K562 (cell line): ENCODE data around the gene SERPINB5. TPM values are rescaled to one million over a fixed set of nuclear protein-coding genes. Genes with fewer than 3 reads are reported as not detected.

Source experiments
- ATAC-seq: fragments of 200-7000 bp; cut with Tn5 transposase; 3 replicates; pipeline ENCODE4 v1.9.1; 2020; ENCODE audit warnings: moderate library complexity
- BruUV-seq: library from RNA; stranded (reverse); fragments of 400-500 nt; replicated peaks from 2 replicates; lab custom pipeline; 2021; lab: Mats Ljungman, UMichigan
- CTCF ChIA-PET: fragments of 300-600 bp; formaldehyde crosslinking; extraction: SDS; loops from one replicate; lab custom pipeline; 2021; ENCODE audit warnings: low intra/inter-chr PET ratio; lab: Yijun Ruan, JAX
- POLR2A ChIA-PET: fragments of 300-600, 350-650 bp; sonication (Branson Sonifier 250); formaldehyde crosslinking; extraction: SDS; loops from one replicate; lab custom pipeline; 2021; ENCODE audit warnings: antibody characterized with exemption, inconsistent platforms; lab: Yijun Ruan, JAX
- DNase-seq, 4 experiments: peaks; one replicate each; pipeline versions ENCODE4 v3.0.0 to v3.0.0-alpha.2; 2011 to 2018; ENCODE audit warnings: low spot score in 3 of 4, mixed read lengths in 3 of 4; ENCODE audit errors: extremely low read depth in 1 of 4
- FAIRE-seq: peaks from 2 replicates; lab custom pipeline; 2011; peaks lifted over from hg19 to GRCh38; lab: Jason Lieb, UNC
- H2AFZ ChIP-seq: 2 replicates; pipeline ENCODE4 v1.6.0; 2011; ENCODE audit warnings: low read depth, low read length, control low read depth, inconsistent platforms
- H3K27ac ChIP-seq: fragments of 200-600 bp; 3 replicates; pipeline ENCODE4 v1.8.0; 2011; ENCODE audit warnings: low read depth, mild to moderate bottlenecking, control low read depth, inconsistent platforms, low read length, moderate library complexity, mixed read lengths; ENCODE audit errors: extremely low read depth
- H3K27me3 ChIP-seq, 2 experiments: fragments of 300-600 bp in 1 of 2; 2 replicates in 1 of 2; 3 replicates in 1 of 2; pipeline versions ENCODE4 v1.6.0 to v1.8.0; 2011; ENCODE audit warnings: inconsistent platforms in 2 of 2, low read length in 2 of 2, mild to moderate bottlenecking in 1 of 2, mixed read lengths in 1 of 2, moderate library complexity in 1 of 2; ENCODE audit not compliant: control insufficient read depth in 2 of 2, insufficient read depth in 2 of 2
- H3K36me3 ChIP-seq: fragments of 300-600 bp; 3 replicates; pipeline ENCODE4 v1.8.0; 2011; ENCODE audit warnings: mild to moderate bottlenecking, low read length, inconsistent platforms; ENCODE audit not compliant: control insufficient read depth, insufficient read depth
- H3K4me1 ChIP-seq, 2 experiments: fragments of 200-600 bp in 1 of 2; replicated peaks in 1 of 2; 2 replicates in 1 of 2; 3 replicates in 1 of 2; pipeline versions ENCODE4 v1.5.1 to v1.8.0; 2011; ENCODE audit warnings: inconsistent platforms in 2 of 2, low read length in 2 of 2, mild to moderate bottlenecking in 1 of 2, mixed read lengths in 1 of 2, moderate library complexity in 1 of 2; ENCODE audit not compliant: control insufficient read depth in 2 of 2, insufficient read depth in 2 of 2
- H3K4me2 ChIP-seq: 2 replicates; pipeline ENCODE4 v1.6.1; 2011; ENCODE audit warnings: low read length, control low read depth, inconsistent platforms, mixed read lengths; ENCODE audit not compliant: insufficient read depth
- H3K4me3 ChIP-seq: fragments of 200-600 bp; sonication (generic), shearing (Covaris generic); 2 replicates; pipeline ENCODE4 v1.5.1; 2016; ENCODE audit warnings: control low read depth, inconsistent platforms
- H3K79me2 ChIP-seq: fragments of 200-600 bp; 3 replicates; pipeline ENCODE4 v1.8.0; 2011; ENCODE audit warnings: low read length, inconsistent platforms; ENCODE audit not compliant: control insufficient read depth, insufficient read depth
- H3K9ac ChIP-seq, 2 experiments: 2 replicates each; pipeline versions ENCODE4 v1.6.0 to v1.6.1; 2011; ENCODE audit warnings: low read depth in 2 of 2, low read length in 2 of 2, control low read depth in 1 of 2, inconsistent platforms in 1 of 2, mild to moderate bottlenecking in 1 of 2, mixed read lengths in 1 of 2; ENCODE audit not compliant: insufficient read depth in 1 of 2
- H3K9me1 ChIP-seq: one replicate; pipeline ENCODE4 v1.6.0; 2011; ENCODE audit warnings: inconsistent platforms, mild to moderate bottlenecking, low read length, moderate library complexity; ENCODE audit not compliant: control insufficient read depth, insufficient read depth
- H3K9me3 ChIP-seq: replicated peaks from 2 replicates; pipeline ENCODE4 v1.5.1; 2011; ENCODE audit warnings: low read depth, low read length, inconsistent platforms; ENCODE audit not compliant: control insufficient read depth, insufficient read depth
- H4K20me1 ChIP-seq: replicated peaks from 2 replicates; pipeline ENCODE4 v1.6.1; 2011; ENCODE audit warnings: low read length, inconsistent platforms, mixed read lengths; ENCODE audit not compliant: control insufficient read depth, insufficient read depth
- BCL6 ChIP-seq: fragments of 250-450 bp; sonication (Bioruptor Pico); IDR thresholded peaks from 2 replicates; pipeline ENCODE4 v1.4.0; 2020
- C11orf30 ChIP-seq: fragments of 450-650 bp; IDR thresholded peaks from 2 replicates; pipeline ENCODE4 v1.6.1; 2016; ENCODE audit warnings: low read depth, mild to moderate bottlenecking
- CBFB ChIP-seq: sonication (generic); formaldehyde crosslinking; IDR thresholded peaks from 2 replicates; pipeline ENCODE4 v1.4.0; 2020; ENCODE audit warnings: mild to moderate bottlenecking, missing genetic modification reagents
- HDAC1 ChIP-seq, 2 experiments: fragments of 450-650 bp; IDR thresholded peaks; 2 replicates each; pipeline ENCODE4 v1.6.1; 2016 to 2017; ENCODE audit warnings: inconsistent platforms in 1 of 2, mild to moderate bottlenecking in 1 of 2, moderate library complexity in 1 of 2
- KLF16 ChIP-seq: IDR thresholded peaks from 2 replicates; pipeline ENCODE4 v1.6.1; 2016; ENCODE audit warnings: antibody characterized with exemption
- MAFF ChIP-seq: IDR thresholded peaks from 2 replicates; pipeline ENCODE4 v1.6.1; 2012; ENCODE audit warnings: low read length, improper control_type of control experiment
- MAFG ChIP-seq: fragments of 450-650 bp; conservative IDR thresholded peaks from 2 replicates; pipeline ENCODE4 v1.6.1; 2016; ENCODE audit warnings: missing genetic modification characterization, missing compliant biosample characterization
- MAFK ChIP-seq: IDR thresholded peaks from 2 replicates; pipeline ENCODE4 v1.6.1; 2011; ENCODE audit warnings: low read length, improper control_type of control experiment
- MAZ ChIP-seq, 2 experiments: fragments of 450-650 bp in 1 of 2; sonication (generic) in 1 of 2; formaldehyde crosslinking; IDR thresholded peaks in 1 of 2; conservative IDR thresholded peaks in 1 of 2; 2 replicates each; pipeline versions ENCODE4 v1.4.0 to v1.5.0; 2020; ENCODE audit warnings: mild to moderate bottlenecking in 1 of 2, missing genetic modification reagents in 1 of 2
- MTA1 ChIP-seq: fragments of 450-650 bp; IDR thresholded peaks from 2 replicates; pipeline ENCODE4 v1.6.1; 2017; ENCODE audit warnings: borderline replicate concordance
- NFE2 ChIP-seq: IDR thresholded peaks from 2 replicates; pipeline ENCODE4 v1.6.1; 2014; ENCODE audit warnings: antibody characterized with exemption, low read depth
- NFE2L1 ChIP-seq: fragments of 450-650 bp; IDR thresholded peaks from 2 replicates; pipeline ENCODE4 v1.6.1; 2016; ENCODE audit warnings: missing genetic modification characterization, low read depth, mild to moderate bottlenecking, missing compliant biosample characterization, moderate library complexity, borderline replicate concordance
- PHF20 ChIP-seq: fragments of 450-650 bp; IDR thresholded peaks from 2 replicates; pipeline ENCODE4 v1.6.1; 2018; ENCODE audit not compliant: partially characterized antibody
- POLR2B ChIP-seq: fragments of 450-650 bp; IDR thresholded peaks from 2 replicates; pipeline ENCODE4 v1.6.1; 2018; ENCODE audit warnings: low read depth; ENCODE audit not compliant: partially characterized antibody
- PTRF ChIP-seq: fragments of 450-650 bp; IDR thresholded peaks from 2 replicates; pipeline ENCODE4 v1.6.1; 2016; ENCODE audit warnings: mild to moderate bottlenecking, missing genetic modification characterization, missing compliant biosample characterization
- RFX5 ChIP-seq: IDR thresholded peaks from 2 replicates; pipeline ENCODE4 v1.6.1; 2011; ENCODE audit warnings: low read depth, mild to moderate bottlenecking, improper control_type of control experiment, low read length
- SMARCA5 ChIP-seq: fragments of 450-650 bp; IDR thresholded peaks from 2 replicates; pipeline ENCODE4 v1.6.1; 2016
- ZNF175 ChIP-seq: fragments of 200-800 bp; sonication (Bioruptor generic); IDR thresholded peaks from 2 replicates; pipeline ENCODE4 v1.6.1; 2016; ENCODE audit warnings: low read depth, mild to moderate bottlenecking, missing genetic modification characterization, missing compliant biosample characterization
- ZNF212 ChIP-seq: fragments of 450-650 bp; formaldehyde crosslinking; IDR thresholded peaks from 2 replicates; pipeline ENCODE4 v1.4.0; 2020; ENCODE audit warnings: mild to moderate bottlenecking
- ZNF253 ChIP-seq: fragments of 250-450 bp; sonication (Bioruptor Pico); conservative IDR thresholded peaks from 2 replicates; pipeline ENCODE4 v1.6.1; 2021; ENCODE audit warnings: mild to moderate bottlenecking
- ZNF280B ChIP-seq: fragments of 250-450 bp; sonication (Bioruptor Pico); IDR thresholded peaks from 2 replicates; pipeline ENCODE4 v1.5.1; 2021; ENCODE audit warnings: mild to moderate bottlenecking
- ZNF316 ChIP-seq: fragments of 450-650 bp; IDR thresholded peaks from 2 replicates; pipeline ENCODE4 v1.6.1; 2016
- ZNF436 ChIP-seq: fragments of 250-450, 450-650 bp; sonication (Bioruptor Pico); formaldehyde crosslinking; IDR thresholded peaks from 2 replicates; pipeline ENCODE4 v1.7.0; 2020; ENCODE audit warnings: mild to moderate bottlenecking
- ZNF644 ChIP-seq: fragments of 200-800 bp; sonication (Bioruptor generic); IDR thresholded peaks from 2 replicates; pipeline ENCODE4 v1.6.1; 2016; ENCODE audit warnings: low read depth, missing genetic modification characterization, missing compliant biosample characterization
- ZSCAN32 ChIP-seq: fragments of 450-650 bp; formaldehyde crosslinking; IDR thresholded peaks from 2 replicates; pipeline ENCODE4 v1.4.0; 2020; ENCODE audit warnings: mild to moderate bottlenecking, moderate library complexity
- WGBS: fragments of 100-300 bp; shearing (Covaris generic); methylation state at CpG from one replicate; pipeline ENCODE4 v1.1.6; 2016; ENCODE audit warnings: low coverage, mixed read lengths; ENCODE audit not compliant: insufficient coverage; ENCODE audit errors: missing lambda C conversion rate; 5-methylcytosine and 5-hydroxymethylcytosine counted together
- in situ Hi-C: fragments of 300-500 bp; cut with MboI; formaldehyde crosslinking; loops from 4 replicates; pipeline ENCODE4 v1.15.0; 2018; ENCODE audit warnings: inconsistent platforms, mixed read lengths
- intact Hi-C: fragments of 100-400 bp; cut with micrococcal nuclease; formaldehyde crosslinking; loops from 2 replicates; pipeline ENCODE4 v1.14.2; 2022
- polyA plus RNA-seq, 8 experiments: library from polyadenylated mRNA; depleted of rRNA in 4 of 8; stranded (reverse) in 5 of 8; unstranded in 3 of 8; fragments of >200 nt; fragmentation: Nextera tagmentation in 2 of 8; fragmentation: Illumina TruSeq in 1 of 8; extraction: Ambion mirVana in 2 of 8; extraction: Trizol in 1 of 8; gene quantifications; 2 replicates each; pipeline versions ENCODE4 v1.2.1 to v1.2.3, GENCODE V29; 2011 to 2014; ENCODE audit warnings: inconsistent platforms in 1 of 8, missing spikeins in 1 of 8
- total RNA-seq, 7 experiments: library from RNA; depleted of rRNA in 6 of 7; stranded (reverse); fragments of >200 nt in 6 of 7; fragmentation: Illumina TruSeq in 2 of 7; extraction: Trizol in 2 of 7; gene quantifications; 2 replicates each; pipeline versions ENCODE4 v1.2.1 to v1.2.3, GENCODE V29; 2011 to 2021; ENCODE audit warnings: low replicate concordance in 1 of 7

SERPINB5 gene
- total and polyA plus RNA-seq, 9 of the 15 experiments (the other 6 are each of a cell fraction or from before 2014, with no cell fraction given) = 0.05 to 1.4 (median 0.49) TPM; not detected in 1

GRCh38 chr18:63464434-63464833 lies 12.3 kb upstream of the SERPINB5 start:
- CTCF ChIA-PET = no interaction called here
- DNase-seq = no peak

GRCh38 chr18:63465059-63465458 lies 11.7 kb upstream of the SERPINB5 start:
- Histone ChIP-seq H3K4me2 (no peak overlapping the region), H3K36me3 (no peaks in the 10 kb centered on the region), H3K9me3 (no peaks in the 10 kb centered on the region), H3K9me1 (no peaks in the 10 kb centered on the region), H2AFZ (no peak overlapping the region), H3K9ac (no peak overlapping the region), H4K20me1 (no peaks in the 10 kb centered on the region), H3K27me3 (no peaks in the 10 kb centered on the region), H3K79me2 (no peaks in the 10 kb centered on the region), H3K27ac (no peak overlapping the region), H3K4me3 (no peak overlapping the region), H3K4me1 (no peaks in the 10 kb centered on the region)
- WGBS = 0% methylated on average over 2 of the region's 2 CpGs
- intact Hi-C loops (no loop called here), in situ Hi-C loops (no loop called here)
- BruUV-seq = no TSS peak
- CTCF ChIA-PET = no interaction called here
- POLR2A ChIA-PET = no interaction called here
- no peak for DNase-seq
- FAIRE-seq = no peak
- ATAC-seq = no peak
- TF ChIP-seq ZNF253 (CRISPR knock-in tag) (no peak), POLR2B (no peak), MTA1 (no peak), MAZ (CRISPR knock-in tag; conservative IDR thresholded peaks at IDR 0.05 in 1 of 2, IDR thresholded peaks at IDR 0.05 in 1 of 2) (no peak), ZSCAN32 (no peak), BCL6 (CRISPR knock-in tag) (no peak), RFX5 (no peak), ZNF212 (CRISPR knock-in tag) (no peak), ZNF280B (no peak), SMARCA5 (no peak), PHF20 (no peak), HDAC1 (IDR thresholded peaks at IDR 0.05) (no peak), CBFB (no peak), ZNF436 (CRISPR knock-in tag) (no peak), ZNF644 (no peak)

More at GRCh38 chr18:63464434-63464833, 12.3 kb upstream of the SERPINB5 start:
- Histone ChIP-seq H3K9ac (no peak overlapping the region), H3K27me3 (no peaks in the 10 kb centered on the region), H2AFZ (no peak overlapping the region), H3K9me3 (no peaks in the 10 kb centered on the region), H3K36me3 (no peaks in the 10 kb centered on the region), H3K4me2 (no peak overlapping the region), H3K4me3 (no peak overlapping the region), H3K27ac (no peak overlapping the region)
- POLR2A ChIA-PET = no interaction called here
- in situ Hi-C loops = no loop called here
- 7% methylated on average over 1 of the region's 2 CpGs for WGBS
- no peak for ATAC-seq
- TF ChIP-seq ZNF316 (peak; percentile 92), MAFG (tag) (peak; percentile 91), MAFK (peak; percentile 86), NFE2 (0 out of 2 replicates have a peak, but pooled peaks have one; percentile 27), MAFF (peak; percentile 86), C11orf30 (peak; percentile 89), ZNF175 (CRISPR knock-in tag) (no peak), NFE2L1 (tag) (peak; percentile 12; the same call in 1 of the 2 replicates), KLF16 (no peak), PTRF (tag) (no peak)
- TF ChIP-seq, all 486 proteins: peak for 7
- FAIRE-seq = no peak
- Histone ChIP-seq H3K9me1 (no peaks in the 10 kb centered on the region), H3K79me2 (no peaks in the 10 kb centered on the region), H4K20me1 (no peaks in the 10 kb centered on the region), H3K4me1 (no peaks in the 10 kb centered on the region)
- no TSS peak for BruUV-seq
- intact Hi-C loops = no loop called here
